Tibial nerve (tissue), 4 donors: ENCODE data around the gene LRRC4C. TPM values are rescaled to one million over a fixed set of nuclear protein-coding genes. Genes with fewer than 3 reads are reported as not detected.

ENCODE experiments used
- DNase-seq, 2 donors: peaks; one replicate each; pipeline ENCODE4 v3.0.0-alpha.2; 2019; ENCODE audit warnings: low spot score in 2 of 2
- H3K27ac ChIP-seq, 4 donors: fragments of 200-600 bp; sonication (generic) in 3 of 4; one replicate each; pipeline ENCODE4 v1.5.1; 2017 to 2019; ENCODE audit warnings: mild to moderate bottlenecking in 1 of 4
- H3K27me3 ChIP-seq, 2 donors: fragments of 200-600 bp; sonication (generic) in 1 of 2; one replicate each; pipeline versions ENCODE4 v1.5.1 to v1.6.0; 2017 to 2019
- H3K36me3 ChIP-seq, 3 donors: fragments of 200-600 bp; sonication (generic); one replicate each; pipeline ENCODE4 v1.5.1; 2018 to 2019
- H3K4me1 ChIP-seq, 4 donors: fragments of 200-600 bp; sonication (generic) in 3 of 4; one replicate each; pipeline ENCODE4 v1.5.1; 2017 to 2019
- H3K4me3 ChIP-seq, 4 donors: fragments of 200-600 bp; sonication (generic) in 3 of 4; one replicate each; pipeline ENCODE4 v1.5.1; 2017 to 2019; ENCODE audit warnings: mild to moderate bottlenecking in 1 of 4, moderate library complexity in 1 of 4
- H3K9me3 ChIP-seq, 4 donors: fragments of 200-600 bp; sonication (generic) in 3 of 4; one replicate each; pipeline ENCODE4 v1.5.1; 2017 to 2019
- CTCF ChIP-seq, 5 experiments: fragments of 200-600 bp in 3 of 5; fragments of 450-650 bp in 2 of 5; sonication (generic) in 3 of 5; IDR thresholded peaks; one replicate each; pipeline ENCODE4 v1.5.1; 2016 to 2019; ENCODE audit warnings: antibody characterized with exemption in 5 of 5, mild to moderate bottlenecking in 3 of 5, moderate library complexity in 2 of 5
- EP300 ChIP-seq, 2 donors: sonication (generic); formaldehyde crosslinking; IDR thresholded peaks; one replicate each; pipeline ENCODE4 v1.6.1; 2017; ENCODE audit warnings: antibody characterized with exemption in 2 of 2, mild to moderate bottlenecking in 1 of 2
- POLR2A ChIP-seq, 2 donors: fragments of 450-650 bp; IDR thresholded peaks; one replicate each; pipeline ENCODE4 v1.6.1; 2017; ENCODE audit warnings: antibody characterized with exemption in 2 of 2, mild to moderate bottlenecking in 2 of 2, moderate library complexity in 2 of 2
- WGBS, 2 donors: methylation state at CpG; one replicate each; pipeline ENCODE4 v1.1.5; 2018; 5-methylcytosine and 5-hydroxymethylcytosine counted together
- total RNA-seq, 4 donors: library from RNA; depleted of rRNA; stranded (reverse); fragments of >200 nt; gene quantifications; one replicate each; pipeline ENCODE4 v1.1.0, GENCODE V29; 2016

LRRC4C gene
- total RNA-seq, 4 donors from 2014 or later, result 7.1 to 15.7 (median 8.4) TPM

DNA sequence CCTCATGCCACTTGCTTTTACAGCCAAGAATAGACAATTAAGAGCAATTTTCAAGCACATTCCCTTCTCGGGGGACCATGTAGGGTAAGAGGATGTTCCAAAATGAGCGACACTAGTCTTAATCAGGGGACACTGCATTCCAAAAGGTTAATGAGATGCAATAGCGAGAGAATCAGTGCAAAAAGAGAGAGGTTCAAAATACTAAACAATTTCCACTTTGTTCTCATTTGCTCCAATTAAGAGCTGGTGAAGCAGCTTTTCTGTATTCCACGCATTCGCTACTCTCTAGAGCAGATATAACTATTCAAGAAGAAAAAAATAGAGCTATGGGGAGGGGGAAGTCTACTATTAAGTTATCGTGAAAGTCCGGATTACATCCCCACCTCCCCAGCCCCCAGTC lies 811 bp downstream of the LRRC4C start:
- TF ChIP-seq EP300 (IDR thresholded peaks at IDR 0.05), result no peak
- TF ChIP-seq CTCF (IDR thresholded peaks at IDR 0.05), result no peak
- no peak for TF ChIP-seq POLR2A (IDR thresholded peaks at IDR 0.05)
- Histone ChIP-seq H3K4me3 (no peak overlapping the region), H3K9me3 (peaks cover 0 to 6% (median 0%) of the 10 kb centered on the region in 4 donors), H3K36me3 (no peaks in the 10 kb centered on the region), H3K4me1 (peaks cover 0 to 15% (median 0%) of the 10 kb centered on the region in 4 donors), H3K27ac (no peak overlapping the region), H3K27me3 (peaks cover 0 to 30% of the 10 kb centered on the region in 2 donors)
- no peak for DNase-seq
- WGBS, 2 donors, result 8 to 13% methylated on average over 7 of the region's 7 CpGs

GRCh38 chr11:41458154-41458553 lies 1.3 kb downstream of the LRRC4C start:
- Histone ChIP-seq H3K36me3 (no peaks in the 10 kb centered on the region), H3K4me3 (no peak overlapping the region), H3K27ac (no peak overlapping the region), H3K27me3 (peaks cover 0 to 30% of the 10 kb centered on the region in 2 donors), H3K4me1 (peaks cover 0 to 15% (median 0%) of the 10 kb centered on the region in 4 donors), H3K9me3 (peaks cover 0 to 3% (median 0%) of the 10 kb centered on the region in 4 donors)
- DNase-seq, result no peak
- no peak for TF ChIP-seq POLR2A (IDR thresholded peaks at IDR 0.05)
- TF ChIP-seq CTCF (IDR thresholded peaks at IDR 0.05), result no peak
- no peak for TF ChIP-seq EP300 (IDR thresholded peaks at IDR 0.05)
- 18 to 23% methylated on average over 4 of the region's 4 CpGs for WGBS, 2 donors

- Histone ChIP-seq H3K9me3 (no peaks in the 10 kb centered on the region), H3K4me1 (peaks cover 0 to 15% (median 0%) of the 10 kb centered on the region in 4 donors), H3K27me3 (peaks cover 0 to 30% of the 10 kb centered on the region in 2 donors), H3K36me3 (no peaks in the 10 kb centered on the region), H3K27ac (no peak overlapping the region), H3K4me3 (no peak overlapping the region)
- DNase-seq, result no peak
- TF ChIP-seq POLR2A (IDR thresholded peaks at IDR 0.05) (no peak), CTCF (IDR thresholded peaks at IDR 0.05) (no peak), EP300 (IDR thresholded peaks at IDR 0.05) (no peak)
- 48 to 59% methylated on average over 3 of the region's 3 CpGs for WGBS, 2 donors
Measured at GRCh38 chr11:41457216-41458014, 2.0 kb downstream of the LRRC4C start.

- no peak for DNase-seq
- H3K27me3 ChIP-seq, result peaks cover 0 to 30% of the 10 kb centered on the region in 2 donors
- H3K4me1 ChIP-seq, result peaks cover 0 to 15% (median 0%) of the 10 kb centered on the region in 4 donors
- no peak overlapping the region for H3K27ac ChIP-seq
- no peaks in the 10 kb centered on the region for H3K9me3 ChIP-seq
- TF ChIP-seq CTCF (IDR thresholded peaks at IDR 0.05) (no peak), POLR2A (IDR thresholded peaks at IDR 0.05) (no peak), EP300 (IDR thresholded peaks at IDR 0.05) (no peak)
- no peak overlapping the region for H3K4me3 ChIP-seq
- H3K36me3 ChIP-seq, result no peaks in the 10 kb centered on the region
- WGBS, 2 donors, result 31 to 36% methylated on average over 1 of the region's 1 CpG
Measured at GRCh38 chr11:41456269-41456668, 3.2 kb downstream of the LRRC4C start.

GRCh38 chr11:41451011-41451410 lies 8.4 kb downstream of the LRRC4C start:
- Histone ChIP-seq H3K36me3 (no peaks in the 10 kb centered on the region), H3K27me3 (no peaks in the 10 kb centered on the region), H3K9me3 (no peaks in the 10 kb centered on the region), H3K4me3 (no peak overlapping the region), H3K27ac (no peak overlapping the region), H3K4me1 (no peaks in the 10 kb centered on the region)
- no peak for DNase-seq
- 38% methylated on average over 3 of the region's 3 CpGs for WGBS, 2 donors
- no peak for TF ChIP-seq EP300 (IDR thresholded peaks at IDR 0.05)
- TF ChIP-seq POLR2A (IDR thresholded peaks at IDR 0.05), result no peak
- no peak for TF ChIP-seq CTCF (IDR thresholded peaks at IDR 0.05)
